Astrocyte of the cerebellum (primary cell): ENCODE measurements around the gene PDCD2.
"Not testable (repeated sequence)": the region's sequence is repeated elsewhere in the genome, so short reads cannot be mapped to it uniquely, and the experiment has no call there.

ENCODE experiments used
- DNase-seq: peaks from one replicate; pipeline ENCODE4 v3.0.0-alpha.2; 2011; ENCODE audit warnings: low read depth
- H3K4me3 ChIP-seq: 2 replicates; pipeline ENCODE4 v1.5.1; 2011; ENCODE audit warnings: mild to moderate bottlenecking, low read depth, low read length, moderate library complexity
- in situ Hi-C: cut with HindIII; loops from 2 replicates; pipeline ENCODE4 v1.10.0; 2017; ENCODE audit warnings: low sequenced_read_pairs
- TF ChIP-seq, protein P1 (sequence below): IDR thresholded peaks from 2 replicates; pipeline ENCODE4 v1.5.1; 2012; ENCODE audit warnings: low read length, low read depth, moderate library complexity, mild to moderate bottlenecking; ENCODE audit errors: missing control alignments

The PDCD2 gene

DNA sequence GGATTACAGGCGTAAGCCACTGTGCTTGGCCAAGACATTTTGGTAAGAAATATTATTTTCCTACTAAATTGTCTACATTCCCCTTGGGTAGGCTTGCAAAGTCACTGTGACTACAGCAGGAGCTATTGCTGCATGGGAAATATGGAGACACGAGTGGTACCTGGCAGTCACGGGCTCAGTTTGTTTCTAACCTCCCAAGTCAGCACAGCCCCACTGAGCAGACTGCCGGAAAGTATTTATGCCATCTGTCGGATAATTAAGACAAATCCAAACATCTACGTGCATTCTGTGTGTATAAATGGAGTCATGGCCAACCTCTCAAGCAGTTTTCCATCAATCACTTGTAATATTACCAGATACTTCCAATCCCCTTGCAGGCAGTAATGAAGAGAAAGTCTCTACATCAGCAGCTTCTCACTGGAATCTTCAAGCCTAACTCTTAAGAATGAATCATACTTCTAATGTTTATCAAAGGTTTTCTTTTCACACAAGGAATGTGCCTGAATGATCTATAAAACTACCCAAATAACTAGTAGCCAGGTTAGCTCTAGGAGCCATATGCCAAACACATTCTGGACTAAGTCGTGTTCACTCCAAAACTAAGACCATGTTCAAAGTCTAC is 51.5 kb downstream of the PDCD2 start:
- TF ChIP-seq, protein P1, sequence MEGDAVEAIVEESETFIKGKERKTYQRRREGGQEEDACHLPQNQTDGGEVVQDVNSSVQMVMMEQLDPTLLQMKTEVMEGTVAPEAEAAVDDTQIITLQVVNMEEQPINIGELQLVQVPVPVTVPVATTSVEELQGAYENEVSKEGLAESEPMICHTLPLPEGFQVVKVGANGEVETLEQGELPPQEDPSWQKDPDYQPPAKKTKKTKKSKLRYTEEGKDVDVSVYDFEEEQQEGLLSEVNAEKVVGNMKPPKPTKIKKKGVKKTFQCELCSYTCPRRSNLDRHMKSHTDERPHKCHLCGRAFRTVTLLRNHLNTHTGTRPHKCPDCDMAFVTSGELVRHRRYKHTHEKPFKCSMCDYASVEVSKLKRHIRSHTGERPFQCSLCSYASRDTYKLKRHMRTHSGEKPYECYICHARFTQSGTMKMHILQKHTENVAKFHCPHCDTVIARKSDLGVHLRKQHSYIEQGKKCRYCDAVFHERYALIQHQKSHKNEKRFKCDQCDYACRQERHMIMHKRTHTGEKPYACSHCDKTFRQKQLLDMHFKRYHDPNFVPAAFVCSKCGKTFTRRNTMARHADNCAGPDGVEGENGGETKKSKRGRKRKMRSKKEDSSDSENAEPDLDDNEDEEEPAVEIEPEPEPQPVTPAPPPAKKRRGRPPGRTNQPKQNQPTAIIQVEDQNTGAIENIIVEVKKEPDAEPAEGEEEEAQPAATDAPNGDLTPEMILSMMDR = no peak
- in situ Hi-C loops = no loop called here
- DNase-seq = no peak
- no peak overlapping the region for H3K4me3 ChIP-seq

DNA sequence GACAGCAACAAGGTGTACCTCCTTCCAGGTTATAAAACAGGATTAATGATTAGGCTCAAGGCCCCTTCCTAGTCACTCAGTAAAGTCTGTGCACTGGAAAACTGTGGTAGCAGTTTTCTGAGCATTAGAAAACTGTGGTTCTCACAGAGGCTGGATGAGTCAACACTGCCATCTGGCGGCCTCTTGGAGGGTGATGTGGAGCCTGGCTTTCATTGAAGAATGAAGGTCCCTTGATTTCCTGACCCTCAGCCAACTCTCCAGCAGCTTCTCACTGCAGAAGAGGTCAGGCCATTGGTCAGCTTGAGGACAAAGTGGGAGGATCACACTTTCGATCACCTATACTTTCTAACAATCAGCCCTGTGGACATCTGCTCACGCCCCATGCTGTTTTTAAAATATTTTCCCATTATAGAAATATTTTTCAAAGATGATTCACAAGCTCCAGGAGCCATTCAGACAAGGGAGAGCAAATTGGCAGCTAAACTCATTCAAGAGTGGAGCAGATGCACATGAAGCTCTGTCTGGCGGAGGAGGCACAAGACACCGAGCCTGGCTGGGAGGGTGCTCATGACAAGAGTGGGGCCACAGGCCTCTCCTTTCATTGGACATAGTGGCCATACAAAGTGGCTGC is 54.5 kb downstream of the PDCD2 start:
- no peak overlapping the region for H3K4me3 ChIP-seq
- in situ Hi-C loops = no loop called here
- TF ChIP-seq, protein P1 = peak; percentile 96
- DNase-seq = peak; percentile 70

DNA sequence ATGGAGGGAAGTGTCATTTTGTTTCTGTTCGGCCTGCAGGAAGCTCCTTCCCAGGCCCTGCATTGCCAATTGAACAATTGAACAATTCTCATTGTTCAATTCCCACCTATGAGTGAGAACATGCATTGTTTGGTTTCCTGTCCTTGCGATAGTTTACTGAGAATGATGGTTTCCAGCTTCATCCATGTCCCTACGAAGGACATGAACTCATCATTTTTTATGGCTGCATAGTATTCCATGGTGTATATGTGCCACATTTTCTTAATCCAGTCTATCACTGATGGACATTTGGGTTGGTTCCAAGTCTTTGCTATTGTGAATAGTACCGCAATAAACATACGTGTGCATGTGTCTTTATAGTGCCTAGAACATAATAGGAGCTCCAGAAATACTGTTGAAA is 56.4 kb downstream of the PDCD2 start:
- in situ Hi-C loops, H3K4me3 ChIP-seq, DNase-seq: not testable (repeated sequence)

DNA sequence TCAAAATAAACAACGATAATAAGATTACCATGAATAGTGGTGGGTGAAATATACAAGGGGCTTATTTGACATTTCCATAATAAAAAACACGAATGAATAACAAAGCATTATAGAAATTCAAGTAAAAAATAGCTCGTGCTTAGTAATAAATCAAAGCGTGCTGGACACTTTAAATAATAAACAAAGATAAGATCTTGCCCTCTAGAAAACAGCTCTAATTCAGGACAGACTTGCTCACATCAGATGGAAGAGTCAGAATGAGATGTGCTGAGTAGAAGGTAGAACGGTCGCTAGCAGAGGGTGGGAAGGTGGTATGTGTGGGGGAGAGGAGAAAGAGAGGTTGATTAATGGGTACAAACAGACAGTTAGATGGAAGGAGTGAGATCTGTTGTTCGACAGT is 58.6 kb downstream of the PDCD2 start:
- no peak for DNase-seq
- in situ Hi-C loops = no loop called here
- H3K4me3 ChIP-seq = no peak overlapping the region
- TF ChIP-seq, protein P1 = no peak
